Hypothalamus (tissue), 51 donors: ENCODE results near the gene DLGAP4.

Experiments
- DNase-seq, 51 donors: peaks; one replicate each; lab custom pipeline; 2025; lab: John Stamatoyannopoulos, UW

DLGAP4 gene, protein sequence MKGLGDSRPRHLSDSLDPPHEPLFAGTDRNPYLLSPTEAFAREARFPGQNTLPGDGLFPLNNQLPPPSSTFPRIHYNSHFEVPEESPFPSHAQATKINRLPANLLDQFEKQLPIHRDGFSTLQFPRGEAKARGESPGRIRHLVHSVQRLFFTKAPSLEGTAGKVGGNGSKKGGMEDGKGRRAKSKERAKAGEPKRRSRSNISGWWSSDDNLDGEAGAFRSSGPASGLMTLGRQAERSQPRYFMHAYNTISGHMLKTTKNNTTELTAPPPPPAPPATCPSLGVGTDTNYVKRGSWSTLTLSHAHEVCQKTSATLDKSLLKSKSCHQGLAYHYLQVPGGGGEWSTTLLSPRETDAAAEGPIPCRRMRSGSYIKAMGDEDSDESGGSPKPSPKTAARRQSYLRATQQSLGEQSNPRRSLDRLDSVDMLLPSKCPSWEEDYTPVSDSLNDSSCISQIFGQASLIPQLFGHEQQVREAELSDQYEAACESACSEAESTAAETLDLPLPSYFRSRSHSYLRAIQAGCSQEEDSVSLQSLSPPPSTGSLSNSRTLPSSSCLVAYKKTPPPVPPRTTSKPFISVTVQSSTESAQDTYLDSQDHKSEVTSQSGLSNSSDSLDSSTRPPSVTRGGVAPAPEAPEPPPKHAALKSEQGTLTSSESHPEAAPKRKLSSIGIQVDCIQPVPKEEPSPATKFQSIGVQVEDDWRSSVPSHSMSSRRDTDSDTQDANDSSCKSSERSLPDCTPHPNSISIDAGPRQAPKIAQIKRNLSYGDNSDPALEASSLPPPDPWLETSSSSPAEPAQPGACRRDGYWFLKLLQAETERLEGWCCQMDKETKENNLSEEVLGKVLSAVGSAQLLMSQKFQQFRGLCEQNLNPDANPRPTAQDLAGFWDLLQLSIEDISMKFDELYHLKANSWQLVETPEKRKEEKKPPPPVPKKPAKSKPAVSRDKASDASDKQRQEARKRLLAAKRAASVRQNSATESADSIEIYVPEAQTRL

DNA sequence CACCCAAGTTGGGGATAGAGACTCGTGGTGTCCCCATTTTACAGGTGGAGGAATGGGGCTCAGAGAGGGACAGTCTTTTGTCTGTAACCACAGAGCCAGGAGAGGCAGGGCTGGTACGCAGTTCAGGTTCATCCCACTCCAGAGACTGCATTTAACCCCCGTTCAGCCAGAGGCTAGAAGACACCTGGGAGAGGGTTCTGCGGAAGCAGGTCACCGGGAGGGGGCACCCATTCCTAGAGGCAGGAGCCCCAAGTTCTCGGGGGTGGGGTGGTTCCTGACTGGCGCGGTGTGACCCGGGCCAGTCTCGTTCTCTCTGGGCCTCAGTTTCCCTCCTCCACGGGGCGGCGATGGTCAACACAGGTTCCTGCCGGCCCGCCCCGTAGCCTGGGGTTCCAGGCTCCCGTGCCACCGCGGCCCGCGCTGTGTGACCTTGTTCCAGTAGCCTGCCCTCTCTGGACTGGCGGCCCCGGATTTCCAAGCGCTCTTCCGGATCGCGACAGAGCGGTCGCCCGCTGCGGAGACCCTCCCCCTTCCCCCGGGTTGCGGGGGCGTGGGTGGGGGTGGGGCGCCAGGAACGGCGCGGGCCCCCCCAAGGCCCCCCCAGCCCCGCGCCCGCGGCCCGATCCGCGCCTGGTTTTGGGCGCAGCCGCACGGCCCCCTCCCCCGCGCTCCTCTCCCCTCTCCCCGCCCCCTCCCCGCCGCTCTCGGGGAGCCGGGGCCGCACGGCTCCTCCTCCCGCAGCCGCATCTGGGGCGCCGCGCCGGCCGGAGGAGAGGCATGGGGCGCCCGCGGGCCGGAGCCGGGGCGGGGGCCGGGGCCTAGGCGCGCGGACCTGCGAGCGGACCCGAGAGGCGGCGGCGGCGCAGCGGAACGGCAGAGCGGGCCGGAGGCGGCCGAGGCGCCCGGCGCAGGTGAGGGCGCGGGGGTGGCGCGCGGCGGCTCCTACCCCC lies at the start of gene DLGAP4:
Gene DLGAP4 (plus strand): TSS at position 738 of the 950 bp plus-strand sequence. CDS start 125,379 bp downstream, outside the sequence.
- peak in 9 of 51 donors; percentile 14 to 52 (median 17) for DNase-seq

DNA sequence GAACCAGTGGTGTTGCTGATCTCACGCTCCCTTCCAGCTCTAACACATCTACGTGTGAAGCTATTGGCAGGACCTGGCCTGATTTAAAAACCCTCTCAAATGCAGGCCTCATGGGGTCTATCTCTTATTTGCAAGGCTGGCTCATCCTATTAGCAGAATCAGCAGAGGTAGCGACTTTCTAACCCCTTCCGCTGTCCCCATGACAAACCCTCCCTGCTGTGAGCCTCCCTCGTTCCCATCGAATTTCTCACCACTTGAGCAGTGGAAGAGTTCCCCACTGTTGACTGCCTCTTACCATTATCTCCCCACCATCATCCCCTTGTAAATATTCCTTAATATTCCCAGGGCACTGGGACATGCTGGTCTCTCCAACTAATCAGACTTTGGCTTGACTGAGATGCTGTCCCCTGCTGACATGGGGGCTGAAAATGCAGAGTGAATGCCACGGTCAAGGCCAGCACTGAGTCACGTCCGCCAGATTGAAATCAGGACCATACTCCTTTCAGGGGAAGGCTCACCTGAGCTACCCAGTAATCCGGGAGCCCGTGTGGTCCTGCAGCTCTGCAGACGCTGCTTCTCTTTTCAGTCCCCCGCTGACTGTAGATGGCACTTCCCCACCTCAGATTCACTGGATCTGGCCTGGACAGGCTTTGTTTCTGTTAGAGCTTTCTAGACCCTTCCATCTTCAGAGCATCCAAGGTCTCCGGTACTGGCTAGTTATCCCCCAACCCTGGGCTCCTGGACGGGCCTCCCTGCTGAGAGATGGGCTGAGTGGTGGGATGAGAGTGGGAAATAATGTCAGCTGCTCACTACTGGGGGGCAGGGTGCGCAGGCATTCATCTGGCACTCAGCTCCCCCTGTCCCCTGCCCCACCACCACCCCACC lies 46.7 kb upstream of the DLGAP4 start:
- no peak for DNase-seq

- DNase-seq = no peak
Measured at GRCh38 chr20:36260316-36260715, 45.8 kb upstream of the DLGAP4 start.

DNA sequence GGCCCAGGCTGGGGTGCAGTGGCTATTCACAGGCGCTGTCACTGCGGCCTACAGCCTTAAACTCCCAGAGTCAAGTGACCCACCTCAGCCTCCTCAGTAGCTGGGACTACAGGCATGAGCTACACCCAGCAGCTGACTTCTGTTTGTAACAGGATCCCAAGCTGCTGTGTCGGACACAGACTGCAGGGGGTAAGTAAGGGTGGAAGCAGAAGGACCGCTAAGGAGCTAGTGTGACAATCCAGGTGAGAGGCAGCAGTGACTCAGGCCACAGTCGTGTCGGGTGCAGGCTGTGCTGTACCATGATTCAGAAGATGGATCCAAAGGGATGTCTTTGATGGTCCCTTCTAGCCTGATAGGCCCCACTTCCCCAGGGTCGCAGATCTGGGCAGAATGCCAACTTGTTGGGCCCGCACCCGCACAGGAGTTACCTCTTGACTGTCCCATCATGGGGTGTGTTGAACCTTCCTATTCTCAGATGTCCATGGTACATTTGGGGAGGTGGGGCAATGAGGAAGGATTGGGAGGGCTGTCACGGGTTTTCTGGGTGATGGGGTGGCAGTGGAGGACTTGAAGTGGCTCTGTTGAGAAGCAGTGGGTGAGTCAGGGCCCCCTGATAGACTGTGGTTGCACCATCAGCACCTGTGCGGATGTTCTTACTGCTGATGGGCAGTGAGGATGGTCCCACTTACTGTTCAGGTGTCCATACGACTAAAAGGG lies 44.6 kb upstream of the DLGAP4 start:
- DNase-seq = no peak

GRCh38 chr20:36262440-36262839 lies 43.7 kb upstream of the DLGAP4 start:
- DNase-seq = no peak

GRCh38 chr20:36264426-36265246 lies 41.5 kb upstream of the DLGAP4 start:
- no peak for DNase-seq

GRCh38 chr20:36266189-36266588 lies 40.0 kb upstream of the DLGAP4 start:
- DNase-seq = no peak

GRCh38 chr20:36267605-36268381 lies 38.3 kb upstream of the DLGAP4 start:
- peak in 2 of 51 donors; percentile 8 to 19 for DNase-seq

- DNase-seq = peak in 3 of 51 donors; percentile 11 to 46 (median 42)
Measured at GRCh38 chr20:36268440-36269342, 37.4 kb upstream of the DLGAP4 start.

- no peak for DNase-seq
Measured at GRCh38 chr20:36269507-36269906, 36.6 kb upstream of the DLGAP4 start.

DNA sequence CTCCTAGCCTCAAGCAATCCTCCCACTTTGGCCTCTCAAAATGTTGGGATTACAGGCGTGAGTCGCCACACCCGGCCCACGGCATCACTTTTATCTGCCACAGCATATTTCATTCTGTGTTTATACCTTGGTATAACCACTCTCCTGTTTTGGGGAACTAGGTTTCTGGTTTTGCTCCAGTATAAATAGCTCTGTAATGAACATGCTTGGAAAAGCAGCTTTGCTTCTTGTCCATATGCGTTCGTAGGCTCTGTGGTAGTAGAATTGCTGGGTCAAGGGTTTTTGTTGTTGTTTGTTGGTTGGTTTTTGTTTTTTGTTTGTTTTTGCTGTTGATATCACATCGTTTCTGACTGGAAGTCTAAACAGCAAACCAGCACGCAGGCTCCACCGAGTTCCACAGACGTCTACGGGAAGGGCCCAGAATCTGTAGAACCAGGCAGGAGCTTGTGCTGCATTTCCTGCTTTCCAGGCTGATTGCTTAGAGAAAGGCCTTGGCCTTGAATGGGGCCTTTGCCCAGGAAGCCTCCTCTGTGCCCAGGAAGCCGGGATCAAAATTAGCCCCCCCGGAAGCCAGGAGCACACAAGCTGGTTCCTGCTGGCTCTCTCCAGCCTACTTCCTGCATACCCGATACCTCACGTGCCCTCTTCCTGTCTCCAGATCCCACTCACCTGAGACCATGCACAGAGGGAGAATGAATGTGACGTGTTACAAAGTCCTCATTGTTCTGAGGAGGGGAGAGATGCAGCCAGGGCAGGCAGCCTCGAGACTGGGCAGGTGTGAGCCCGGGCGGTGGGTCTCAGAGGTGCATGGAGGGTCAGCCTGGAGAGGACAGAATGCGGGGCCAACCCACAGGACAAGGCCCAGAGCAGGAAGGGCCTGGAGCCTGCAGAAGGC lies 35.1 kb upstream of the DLGAP4 start:
- DNase-seq = no peak

DNA sequence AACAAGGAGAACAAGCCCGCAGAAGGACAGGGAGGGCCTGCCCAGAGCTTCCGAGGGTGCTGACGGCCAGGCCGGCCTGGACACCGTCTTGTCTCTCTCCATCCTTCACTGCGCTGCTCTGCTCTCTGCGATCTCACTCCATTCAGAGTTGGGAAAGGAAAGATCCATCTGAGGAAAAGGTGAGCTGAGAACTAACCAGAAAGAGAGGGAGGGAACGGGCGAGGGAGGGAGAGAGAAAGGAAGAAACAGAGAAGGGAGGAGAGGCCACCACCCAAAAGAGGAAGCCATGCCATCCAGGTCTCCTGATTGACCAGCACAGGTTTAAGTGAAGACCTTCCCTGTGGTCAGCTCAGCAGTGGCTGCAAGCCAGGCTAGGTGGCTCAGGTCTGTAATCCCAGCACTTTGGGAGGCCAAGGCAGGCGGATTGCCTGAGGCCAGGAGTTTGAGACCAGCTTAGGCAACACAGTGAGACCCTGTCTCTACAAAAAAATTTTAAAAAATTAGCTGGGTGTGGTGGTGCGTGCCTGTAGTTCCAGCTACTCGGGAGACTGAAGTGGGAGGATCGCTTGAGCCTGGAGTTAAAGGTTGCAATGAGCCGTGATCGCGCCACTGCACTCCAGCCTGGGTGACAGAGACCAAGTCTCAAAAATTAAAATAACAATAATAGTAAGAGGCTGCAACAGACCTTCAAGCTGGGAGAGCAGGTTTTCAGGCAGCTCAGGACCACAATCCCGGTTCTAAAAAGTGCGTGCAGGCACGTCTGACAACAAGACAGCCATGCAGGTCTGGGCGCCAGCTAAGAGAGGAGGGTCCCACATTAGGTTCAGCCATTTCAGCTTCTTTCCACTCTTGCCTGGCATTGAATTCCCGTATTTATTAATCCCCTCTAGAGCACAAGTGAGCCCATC lies 34.2 kb upstream of the DLGAP4 start:
- DNase-seq = no peak

DNA sequence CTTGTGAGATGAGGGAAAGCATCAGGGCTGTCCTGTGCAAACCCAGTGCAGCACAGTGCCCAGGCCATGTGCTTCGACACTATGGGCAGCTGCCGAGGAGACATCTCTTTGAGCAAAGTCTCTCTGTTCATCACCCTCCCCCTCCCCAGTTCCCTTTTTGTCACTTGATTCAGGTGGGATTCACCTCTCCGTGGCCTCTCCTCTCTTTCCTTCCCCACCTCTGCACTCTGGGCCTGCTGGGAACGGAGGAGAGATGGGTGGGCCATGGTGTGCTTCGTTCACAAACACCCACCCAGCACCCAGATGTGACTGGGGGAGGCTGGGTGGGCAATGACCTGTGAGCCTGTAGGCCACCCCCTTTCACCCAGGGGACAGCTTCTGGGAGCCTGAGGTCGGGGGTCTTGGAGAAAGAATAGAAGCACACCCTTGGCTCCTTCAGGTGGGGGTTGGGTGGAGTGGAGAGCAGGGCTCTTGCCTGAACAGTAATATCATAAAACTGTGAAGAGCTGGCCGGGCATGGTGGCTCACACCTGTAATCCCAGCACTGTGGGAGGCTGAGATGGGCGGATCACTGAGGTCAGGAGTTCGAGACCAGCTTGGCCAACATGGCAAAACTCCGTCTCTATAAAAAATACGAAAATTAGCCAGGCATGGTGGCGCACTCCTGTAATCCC lies 33.5 kb upstream of the DLGAP4 start:
- DNase-seq = no peak
